Middle frontal gyrus (tissue), 1 donor: ENCODE measurements around the gene WIPF3.
"Not testable (repeated sequence)": the region's sequence is repeated elsewhere in the genome, so short reads cannot be mapped to it uniquely, and the experiment has no call there.

Experiments used
- DNase-seq: peaks from one replicate; pipeline ENCODE4 v3.0.0-alpha.2; 2015; ENCODE audit warnings: low spot score; ENCODE audit errors: extremely low spot score

Gene WIPF3

DNA sequence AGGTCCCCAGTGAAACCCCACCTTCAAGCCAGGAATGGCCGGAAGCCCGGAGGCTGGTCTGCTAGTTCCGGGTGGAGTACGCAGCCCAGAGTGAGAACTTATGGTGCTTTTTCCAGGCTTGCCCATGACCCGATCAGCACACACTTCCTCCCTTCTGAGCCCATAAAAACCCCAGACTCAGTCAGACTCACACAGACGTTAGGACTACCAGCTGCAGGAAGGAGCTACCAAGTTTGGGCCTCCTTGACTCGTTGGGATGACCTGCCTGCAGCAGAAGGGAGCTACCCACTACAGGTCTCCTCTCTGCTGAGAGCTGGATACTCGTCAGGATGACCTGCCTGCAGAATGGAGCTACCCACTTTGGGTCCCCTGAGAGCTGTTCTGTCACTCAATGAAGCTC is 144.2 kb downstream of the WIPF3 start:
- DNase-seq: no peak

DNA sequence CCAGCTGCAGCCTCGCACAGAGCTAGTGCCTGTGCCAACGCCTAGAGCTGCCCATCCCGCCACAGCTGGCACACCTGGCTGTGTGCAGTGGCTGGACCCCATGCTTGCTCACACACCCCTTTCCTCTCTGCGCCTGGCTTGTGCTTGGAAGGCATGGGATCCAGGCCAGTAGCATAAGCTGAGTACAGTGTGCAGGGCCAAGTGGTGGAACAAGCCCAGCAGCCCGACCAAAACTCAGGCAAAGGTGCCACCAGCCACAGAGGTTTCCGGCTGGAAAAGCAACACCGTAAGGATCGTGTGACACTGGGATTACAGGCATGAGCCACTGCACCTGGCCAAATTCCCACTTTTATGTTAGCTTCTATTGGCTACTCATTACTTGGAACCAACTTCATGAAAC is 144.9 kb downstream of the WIPF3 start:
- DNase-seq: no peak

DNA sequence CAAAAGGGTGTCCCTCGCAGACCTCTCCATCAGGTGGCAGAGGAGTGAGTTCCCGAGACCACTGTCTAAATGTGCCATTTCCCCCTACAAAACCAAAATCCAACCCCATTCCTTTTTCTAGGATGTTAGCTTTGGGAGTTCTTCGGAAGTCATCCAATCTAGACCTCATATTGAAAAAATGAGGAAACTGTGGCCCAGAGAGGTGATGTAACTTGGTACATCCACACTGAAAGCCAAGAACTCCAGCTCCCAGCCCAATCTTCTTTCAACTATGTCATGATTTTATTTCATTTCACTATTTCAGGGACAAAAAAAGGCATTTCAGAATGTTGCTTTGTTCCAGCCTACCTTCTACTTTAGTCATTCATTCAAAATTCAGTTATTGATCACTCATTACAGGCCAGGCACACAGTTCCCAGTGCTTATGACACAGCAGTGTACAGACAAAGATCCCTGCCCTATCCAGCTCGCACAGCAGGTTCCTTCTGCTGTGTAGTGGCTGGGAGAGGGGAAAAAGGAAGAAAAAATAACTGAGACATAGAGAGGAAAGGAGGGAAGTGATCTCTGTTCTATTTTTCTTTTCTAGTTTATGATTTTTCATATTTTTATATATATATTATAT is 147.5 kb downstream of the WIPF3 start:
- DNase-seq: no peak

DNA sequence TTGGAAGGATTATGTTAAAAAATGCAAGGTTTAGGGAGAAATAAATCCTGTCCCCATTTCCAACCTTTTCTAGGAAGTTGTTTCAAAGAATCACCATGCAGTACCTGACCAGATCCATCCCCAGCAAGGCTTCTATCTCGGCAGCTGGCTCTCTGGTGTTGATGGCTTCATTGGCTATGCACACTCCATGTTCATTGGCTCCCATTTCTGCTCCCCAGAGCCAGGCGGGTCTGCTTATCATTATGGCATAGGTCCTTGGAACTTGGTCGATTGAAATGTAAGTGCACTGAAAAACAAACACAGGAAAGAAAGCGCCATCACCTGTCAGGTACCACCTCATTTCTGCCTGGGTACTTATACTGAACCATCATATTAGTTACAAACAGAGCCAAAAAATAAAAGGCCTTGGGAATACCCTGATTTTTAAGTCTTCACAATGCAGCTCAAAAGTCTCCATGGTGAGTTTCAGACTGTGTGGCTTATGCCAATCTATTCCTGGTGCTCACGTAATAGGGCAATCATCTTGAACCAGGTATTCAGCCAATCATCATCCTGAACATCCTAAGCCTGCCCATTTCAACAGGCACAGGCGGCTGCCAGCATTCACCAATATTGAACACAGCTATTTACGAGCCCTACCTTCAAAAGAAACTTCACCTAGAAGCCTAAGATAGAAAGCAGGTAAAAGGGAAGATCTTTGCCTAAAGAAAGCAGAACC is 148.9 kb downstream of the WIPF3 start:
- DNase-seq: no peak

DNA sequence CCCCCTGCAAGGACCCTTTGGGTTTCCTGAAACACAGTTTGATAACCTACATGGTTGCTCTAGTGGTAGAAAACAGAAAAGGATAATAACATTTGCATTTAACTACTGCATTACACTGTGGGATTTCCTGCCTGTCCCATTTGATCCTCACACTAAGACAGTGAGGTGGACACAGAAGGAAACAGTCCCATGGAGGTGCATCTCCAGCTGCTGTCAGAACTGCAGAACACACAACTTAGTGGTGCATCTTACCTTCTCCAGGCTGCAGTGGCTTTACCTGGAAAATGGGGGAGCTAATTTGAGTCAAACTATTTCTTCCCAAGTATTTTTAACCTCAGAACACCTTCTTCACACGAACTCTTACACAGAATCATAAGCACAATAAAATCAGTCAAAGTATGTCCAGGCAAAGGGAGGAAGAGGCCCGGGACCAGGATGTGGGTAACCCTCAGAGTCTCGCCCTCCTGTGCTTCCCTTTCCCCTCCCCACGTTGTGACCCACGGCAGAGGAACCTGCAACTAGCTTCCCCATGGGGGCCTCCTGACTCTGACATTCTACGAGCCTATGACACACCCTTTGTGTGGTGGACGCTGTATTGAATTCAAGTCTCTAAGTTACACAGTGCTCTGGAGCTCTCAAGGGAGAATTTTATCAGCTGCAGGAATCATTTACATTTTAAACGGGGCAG is 149.6 kb downstream of the WIPF3 start:
- no peak for DNase-seq

DNA sequence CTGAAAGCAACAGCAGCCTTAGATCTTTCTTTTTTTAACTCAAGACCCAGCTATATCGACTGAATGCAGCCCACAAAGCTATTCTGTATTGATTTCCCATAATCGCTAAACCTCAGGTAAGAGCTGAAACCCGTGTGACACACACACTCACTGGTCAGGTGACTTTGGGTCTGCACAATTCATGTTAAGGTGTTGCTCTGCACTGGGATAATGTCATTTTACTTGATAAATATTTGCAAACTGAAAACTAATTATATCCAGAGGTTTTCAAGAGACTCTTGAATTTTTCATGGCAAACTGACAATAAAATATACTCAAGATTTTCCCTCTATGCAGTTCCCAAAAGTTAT is 150.2 kb downstream of the WIPF3 start:
- DNase-seq: no peak

DNA sequence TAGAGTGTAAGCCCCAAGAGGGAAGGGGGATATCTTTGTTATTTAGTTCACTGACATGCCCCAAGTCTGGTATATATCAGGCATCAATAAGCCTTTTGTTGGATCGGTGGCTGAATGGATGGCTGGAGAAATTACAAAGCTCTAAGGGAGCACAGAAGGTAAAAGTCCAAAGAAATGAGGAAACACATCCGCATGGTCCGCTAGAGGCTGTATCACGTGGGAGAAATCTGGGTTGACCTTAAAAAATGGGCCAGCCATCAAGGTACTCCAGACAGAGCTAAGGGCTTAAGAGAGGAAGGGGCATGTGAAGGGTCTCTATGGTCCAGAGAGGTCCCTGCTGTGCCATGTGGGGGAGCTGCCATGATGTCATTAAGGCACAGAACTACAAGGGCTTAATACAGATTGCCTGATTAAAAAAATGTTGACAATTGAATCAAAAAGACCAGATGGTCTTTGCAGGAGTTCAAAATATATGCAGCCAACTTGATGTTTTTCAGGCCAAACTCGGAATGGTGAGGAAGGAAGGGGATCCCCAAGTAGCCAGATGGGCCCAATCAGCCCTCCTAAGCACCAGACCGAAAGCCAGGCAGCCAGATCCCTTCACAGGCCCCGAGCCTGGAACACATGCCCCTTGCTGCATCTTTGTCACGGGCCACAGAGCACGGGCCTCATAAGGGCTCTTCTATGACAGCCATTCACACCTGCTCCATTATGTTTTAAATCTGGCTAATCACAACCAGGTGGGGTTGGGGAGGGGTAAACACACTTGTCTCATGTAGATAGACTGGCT is 151.4 kb downstream of the WIPF3 start:
- no peak for DNase-seq

DNA sequence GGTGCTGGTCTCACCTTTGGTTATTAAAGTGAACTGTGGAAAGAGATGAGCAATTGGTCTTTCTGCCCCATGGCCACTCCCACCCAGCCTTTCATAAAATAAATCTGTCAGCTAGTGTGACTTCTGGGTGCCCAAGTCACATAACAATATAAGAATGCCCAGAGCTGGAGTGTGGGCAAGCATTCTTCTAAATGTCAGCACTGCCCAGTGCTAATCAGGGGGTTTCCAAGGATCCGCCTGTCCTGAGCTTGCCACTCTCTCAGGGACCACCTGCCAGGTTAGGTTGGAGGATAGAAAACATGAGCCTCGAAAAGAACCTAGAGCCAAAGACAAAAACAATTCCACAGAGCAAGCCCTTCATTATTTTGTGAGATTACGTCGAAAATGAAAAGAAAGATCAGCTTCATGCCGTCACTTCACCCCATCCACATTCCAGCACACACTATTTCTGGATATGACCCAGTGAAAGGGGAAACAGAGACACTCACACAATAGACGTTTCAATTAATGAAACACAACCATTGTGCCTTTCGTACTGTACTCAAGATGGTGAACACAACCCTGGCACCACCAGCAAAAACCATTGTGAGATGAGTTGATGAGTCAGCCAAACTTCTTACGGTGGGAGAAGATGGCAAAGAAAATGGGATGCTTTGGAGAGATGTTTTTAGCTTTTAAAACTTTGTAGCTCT is 152.5 kb downstream of the WIPF3 start:
- DNase-seq: no peak

DNA sequence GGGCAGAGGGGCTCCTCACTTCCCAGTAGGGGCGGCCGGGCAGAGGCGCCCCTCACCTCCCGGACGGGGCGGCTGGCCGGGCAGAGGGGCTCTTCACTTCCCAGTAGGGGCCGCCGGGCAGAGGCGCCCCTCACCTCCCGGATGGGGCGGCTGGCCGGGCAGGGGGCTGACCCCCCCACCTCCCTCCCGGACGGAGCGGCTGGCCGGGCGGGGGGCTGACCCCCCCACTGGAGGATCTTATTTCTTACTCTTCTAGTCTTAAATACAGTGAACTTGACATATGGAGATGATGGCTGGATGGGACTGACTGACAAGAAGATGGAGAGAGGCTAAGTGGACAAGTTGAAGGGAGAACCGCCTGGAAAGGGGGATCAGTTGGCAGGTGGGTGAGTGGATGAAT is 155.3 kb downstream of the WIPF3 start:
- DNase-seq: not testable (repeated sequence)

DNA sequence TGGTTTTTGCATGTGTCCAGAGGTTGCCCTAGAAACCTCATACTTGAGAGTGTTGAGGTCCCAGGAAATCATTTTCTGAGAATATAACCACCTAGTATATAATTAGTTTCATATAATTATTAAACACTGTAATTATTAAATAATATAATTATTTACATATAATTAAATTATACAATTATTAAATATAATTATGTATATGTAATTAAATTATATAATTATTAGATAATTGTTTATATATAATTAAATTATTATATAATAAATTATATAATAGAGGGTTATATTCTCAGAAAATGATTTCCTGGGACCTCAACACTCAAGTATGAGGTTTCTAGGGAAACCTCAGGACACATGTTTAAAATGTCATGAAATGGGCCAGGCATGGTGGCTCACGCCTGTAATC is 155.7 kb downstream of the WIPF3 start:
- no peak for DNase-seq

DNA sequence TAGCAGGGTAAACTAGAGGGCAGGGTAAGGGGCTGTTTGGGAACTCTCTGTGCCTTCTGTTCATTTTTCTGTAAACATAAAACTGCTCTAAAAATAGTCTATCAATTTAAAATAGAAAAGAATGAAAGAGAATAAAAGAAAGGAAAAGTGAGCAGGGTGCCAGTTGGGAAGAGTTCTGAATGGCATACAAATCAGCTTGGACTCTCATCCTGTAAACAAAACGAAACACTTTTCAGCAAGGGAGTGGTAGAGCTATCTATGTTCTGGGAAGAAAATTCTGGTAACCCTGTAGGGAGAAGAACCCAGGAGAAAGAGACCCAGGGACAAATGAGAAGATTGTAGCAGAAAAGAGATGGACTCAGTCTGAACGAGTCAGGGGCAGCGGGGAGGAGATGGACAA is 158.7 kb downstream of the WIPF3 start:
- no peak for DNase-seq
